Measurements from ENCODE around the gene DNAJB2.
"Not testable (repeated sequence)": the region's sequence is repeated elsewhere in the genome, so short reads cannot be mapped to it uniquely, and the experiment has no call there.

Gene DNAJB2

DNA sequence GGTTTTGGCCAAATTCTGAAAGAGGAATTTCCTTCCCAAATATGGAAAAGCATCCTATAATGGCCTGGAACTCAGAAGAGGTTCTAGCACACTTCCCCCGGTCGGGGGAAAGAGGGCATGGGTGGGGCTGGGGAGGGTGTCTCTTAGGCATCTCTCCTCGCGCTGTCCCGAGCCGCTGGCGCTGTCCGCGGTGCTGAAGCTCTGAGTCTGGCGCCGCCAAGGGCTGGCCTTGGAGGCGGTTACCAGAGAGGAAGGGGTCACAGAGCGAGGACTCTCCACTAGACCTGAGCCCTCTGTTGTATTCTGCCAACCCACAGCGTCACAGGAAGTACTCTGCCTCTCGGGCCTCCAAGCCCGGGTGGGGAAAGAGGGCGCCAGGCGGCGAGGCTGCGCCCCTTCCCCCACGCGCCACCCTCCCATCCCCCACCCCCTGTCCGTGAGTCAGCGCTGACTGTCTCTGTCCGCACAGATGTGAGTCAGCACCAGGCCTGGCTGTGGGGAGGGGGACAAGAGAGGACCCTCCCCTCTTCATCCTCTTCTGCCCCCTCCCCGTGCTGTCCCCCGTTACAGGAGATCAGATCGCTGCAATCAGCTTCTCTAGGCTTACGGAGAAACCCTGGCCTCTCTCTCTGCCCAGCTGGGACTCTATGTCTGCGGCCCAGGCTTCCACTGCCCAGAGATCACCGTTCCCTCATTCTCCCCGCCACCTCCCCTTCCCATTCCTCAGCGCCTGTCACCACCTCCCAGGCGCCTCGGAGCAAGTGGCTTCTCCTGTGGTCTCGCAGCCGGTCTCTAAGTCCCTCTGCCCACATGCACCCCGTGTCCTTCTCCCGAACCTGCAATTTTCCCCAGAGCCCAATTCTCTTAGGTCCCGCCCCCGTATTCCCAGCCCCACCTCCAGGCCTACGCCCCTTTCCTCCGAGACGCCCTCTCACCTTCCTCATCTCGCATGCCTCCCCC lies 29.3 kb downstream of the DNAJB2 start:
- FAIRE-seq: no peak
- DNase-seq (ENCODE audit: insufficient read length): no peak
- TF ChIP-seq TAF1 (IDR thresholded peaks at IDR 0.05; ENCODE audit: borderline replicate concordance, low read depth, low read length): no peak

DNA sequence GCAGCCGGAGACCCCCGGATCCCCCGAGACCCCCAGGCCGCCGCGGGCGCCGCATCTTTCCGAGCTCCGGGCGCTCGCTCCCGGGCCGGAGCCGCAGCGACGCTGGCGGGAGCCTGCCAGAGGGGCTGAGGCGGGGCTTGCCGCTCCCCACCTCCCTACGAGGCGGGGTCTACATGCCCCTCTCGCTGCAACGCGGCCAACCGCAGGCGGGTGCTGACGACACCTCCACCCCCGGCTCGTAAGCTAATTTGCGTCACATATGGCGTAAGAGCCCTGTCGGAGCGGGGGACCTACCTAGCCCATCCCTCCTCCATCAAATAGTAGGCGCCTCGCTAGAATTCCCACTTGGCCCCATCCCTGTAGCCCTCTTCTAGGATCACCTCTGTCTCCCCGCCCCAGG lies 30.1 kb downstream of the DNAJB2 start, which contains the start of gene PTPRN:
PTPRN (minus strand) TSS at position 124 of the 400 bp plus-strand sequence; CDS start at position 55, 69 bp downstream.
- DNase-seq (ENCODE audit: insufficient read length): no peak
- FAIRE-seq: no peak
- TF ChIP-seq TAF1 (IDR thresholded peaks at IDR 0.05; ENCODE audit: borderline replicate concordance, low read depth, low read length) (no peak), POLR2A (IDR thresholded peaks at IDR 0.05; ENCODE audit: low read depth, low read length) (no peak), POLR2AphosphoS5 (IDR thresholded peaks at IDR 0.05; ENCODE audit: low read depth, low read length) (no peak)

DNA sequence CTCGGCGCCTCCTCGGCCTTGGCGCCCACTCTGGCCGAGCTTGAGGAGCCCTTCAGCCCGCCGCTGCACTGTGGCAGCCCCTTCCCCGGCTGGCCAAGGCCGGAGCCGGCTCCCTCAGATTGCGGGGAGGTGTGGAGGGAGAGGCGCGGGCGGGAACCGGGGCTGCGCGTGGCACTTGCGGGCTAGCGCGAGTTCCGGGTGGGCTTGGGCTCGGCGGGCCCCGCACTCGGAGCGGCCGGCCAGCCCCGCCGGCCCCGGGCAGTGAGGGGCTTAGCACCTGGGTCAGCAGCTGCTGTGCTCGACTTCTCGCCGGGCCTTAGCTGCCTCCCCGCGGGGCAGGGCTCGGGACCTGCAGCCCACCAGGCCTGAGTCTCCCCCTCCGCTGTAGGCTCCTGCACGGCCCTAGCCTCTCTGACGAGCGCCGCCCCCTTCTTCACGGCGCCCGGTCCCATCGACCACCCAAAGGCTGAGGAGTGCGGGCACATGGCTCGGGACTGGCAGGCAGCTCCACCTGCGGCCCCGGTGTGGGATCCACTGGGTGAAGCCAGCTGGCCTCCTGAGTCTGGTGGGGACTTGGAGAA lies 33.6 kb downstream of the DNAJB2 start:
- FAIRE-seq; DNase-seq (ENCODE audit: insufficient read length): not testable (repeated sequence)

DNA sequence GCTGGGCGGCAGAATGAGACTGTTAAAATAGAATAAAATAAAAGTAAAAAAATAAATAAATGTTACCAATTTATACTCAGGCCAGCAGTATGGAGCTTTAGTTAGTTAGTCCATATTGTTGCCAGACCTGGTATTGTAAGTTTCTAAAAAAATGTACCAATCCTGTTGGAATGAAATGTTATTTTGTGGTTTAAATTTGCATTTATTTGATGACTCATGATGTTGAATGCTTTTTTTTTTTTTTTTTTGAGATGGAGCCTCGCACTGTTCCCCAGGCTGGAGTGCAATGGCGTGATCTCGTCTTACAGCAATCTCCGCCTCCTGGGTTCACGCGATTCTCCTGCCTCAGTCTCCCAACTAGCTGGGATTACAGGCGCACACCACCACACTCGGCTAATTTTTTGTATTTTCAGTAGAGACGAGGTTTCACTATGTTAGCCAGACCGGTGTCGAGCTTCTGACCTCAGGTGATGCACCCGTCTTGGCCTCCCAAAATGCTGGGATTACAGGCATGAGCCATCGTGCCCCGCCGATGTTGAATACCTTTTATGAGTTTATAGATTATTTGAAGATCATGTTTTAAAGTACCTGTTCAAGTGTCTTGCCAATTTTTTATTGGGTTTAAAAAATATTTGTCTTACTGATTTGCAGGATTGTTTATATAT lies 35.8 kb downstream of the DNAJB2 start:
- DNase-seq (ENCODE audit: insufficient read length): no peak
- FAIRE-seq: no peak
- TF ChIP-seq POLR2A (IDR thresholded peaks at IDR 0.05; ENCODE audit: low read depth, low read length) (no peak), POLR2AphosphoS5 (IDR thresholded peaks at IDR 0.05; ENCODE audit: low read depth, low read length) (no peak), TAF1 (IDR thresholded peaks at IDR 0.05; ENCODE audit: borderline replicate concordance, low read depth, low read length) (no peak)

DNA sequence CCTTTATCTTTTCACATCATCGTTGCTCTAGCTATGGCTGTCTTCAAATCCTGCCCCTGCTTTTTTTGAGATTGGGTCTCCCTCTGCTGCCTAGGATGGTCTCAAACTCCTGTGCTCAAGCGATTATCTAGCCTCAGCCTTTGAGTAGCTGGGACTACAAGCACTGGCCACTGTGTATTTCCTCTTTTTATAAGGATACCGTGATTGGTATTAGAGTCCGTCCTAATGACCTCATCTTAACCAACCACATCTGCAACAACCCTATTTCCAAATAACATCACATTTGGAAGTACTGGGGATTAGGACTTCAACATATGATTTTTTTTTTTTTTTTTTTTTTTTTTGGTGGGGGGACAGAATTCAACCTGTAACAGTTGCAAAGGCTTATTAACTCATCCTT lies 44.3 kb downstream of the DNAJB2 start:
- DNase-seq (ENCODE audit: insufficient read length) (no peak), FAIRE-seq (no peak)
- TF ChIP-seq POLR2AphosphoS5 (IDR thresholded peaks at IDR 0.05; ENCODE audit: low read depth, low read length) (no peak), POLR2A (IDR thresholded peaks at IDR 0.05; ENCODE audit: low read depth, low read length) (no peak), TAF1 (IDR thresholded peaks at IDR 0.05; ENCODE audit: borderline replicate concordance, low read depth, low read length) (no peak)

DNA sequence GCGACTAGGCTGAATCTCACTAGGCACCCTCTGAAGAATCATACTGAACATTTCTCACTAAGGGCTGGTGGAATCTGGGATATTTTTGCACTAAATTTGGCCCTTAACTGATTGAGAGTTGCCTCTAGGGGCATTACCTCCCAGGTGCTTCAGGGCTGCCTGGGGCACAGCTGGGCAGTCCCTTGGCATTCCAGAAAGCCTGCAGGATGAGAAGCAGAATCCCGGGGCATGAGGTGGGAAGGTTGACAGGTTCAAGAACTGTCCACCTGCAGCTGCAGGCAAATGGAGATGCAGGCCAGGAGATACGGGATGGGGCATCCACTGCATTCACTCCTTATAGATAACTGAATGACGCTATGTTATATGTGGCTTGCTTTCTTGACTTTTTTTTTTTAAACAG lies 46.0 kb downstream of the DNAJB2 start:
- TF ChIP-seq TAF1 (IDR thresholded peaks at IDR 0.05; ENCODE audit: borderline replicate concordance, low read depth, low read length) (no peak), POLR2A (IDR thresholded peaks at IDR 0.05; ENCODE audit: low read depth, low read length) (no peak)
- no peak for DNase-seq (ENCODE audit: insufficient read length)
- FAIRE-seq: no peak

DNA sequence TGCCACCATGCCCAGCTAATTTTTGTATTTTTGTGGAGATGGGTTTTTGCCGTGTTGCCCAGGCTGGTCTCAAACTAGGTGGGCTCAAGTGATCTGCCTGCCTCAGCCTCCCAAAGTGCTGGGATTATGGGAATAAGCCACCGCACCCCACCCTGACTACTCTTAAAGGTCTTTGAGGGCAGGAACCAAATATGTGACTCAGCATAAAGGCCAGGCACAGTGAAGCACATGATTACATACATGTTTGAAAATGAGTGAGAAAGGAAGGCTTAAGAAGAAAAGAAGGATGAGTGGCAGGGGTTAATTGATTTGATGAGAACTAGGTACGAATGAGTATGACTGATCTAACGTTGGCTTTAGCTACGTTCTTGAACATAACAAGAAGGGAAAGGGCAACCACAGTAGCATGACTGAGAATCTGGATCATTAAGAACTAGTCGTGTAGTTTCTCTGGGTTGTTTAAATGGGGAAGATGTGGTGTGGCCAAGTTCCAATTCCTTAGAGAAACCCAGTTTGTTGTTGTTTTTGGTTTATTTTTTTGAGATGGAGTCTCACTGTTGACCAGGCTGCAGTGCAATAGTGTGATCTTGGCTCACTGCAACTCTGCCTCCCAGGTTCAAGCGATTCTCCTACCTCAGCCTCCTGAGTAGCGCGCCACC lies 46.6 kb downstream of the DNAJB2 start:
- no peak for TF ChIP-seq POLR2A (IDR thresholded peaks at IDR 0.05; ENCODE audit: low read depth, low read length)
- no peak for TF ChIP-seq TAF1 (IDR thresholded peaks at IDR 0.05; ENCODE audit: borderline replicate concordance, low read depth, low read length)
- no peak for TF ChIP-seq POLR2AphosphoS5 (IDR thresholded peaks at IDR 0.05; ENCODE audit: low read depth, low read length)
- DNase-seq (ENCODE audit: insufficient read length) (no peak), FAIRE-seq (no peak)

DNA sequence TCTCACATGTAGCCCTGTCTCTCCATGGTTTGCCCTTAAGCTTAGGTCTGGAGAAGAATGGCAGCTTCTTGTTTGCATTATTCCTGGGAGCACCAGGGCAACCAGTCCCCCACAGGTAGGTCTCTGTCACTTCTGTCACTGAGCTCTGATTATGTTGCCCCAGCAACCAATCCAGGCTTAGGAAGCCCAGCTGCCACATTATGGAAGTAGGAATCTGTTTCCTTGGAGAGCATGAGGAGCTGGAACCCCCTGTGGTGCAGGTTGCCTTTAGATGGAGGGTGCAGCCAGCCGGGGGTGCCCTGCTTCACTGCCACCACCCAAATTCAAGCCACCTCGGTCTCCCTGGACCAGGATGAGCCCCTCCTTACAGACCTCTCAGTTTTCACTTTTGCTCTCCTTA lies 48.6 kb downstream of the DNAJB2 start:
- DNase-seq (ENCODE audit: insufficient read length) (no peak), FAIRE-seq (no peak)
- TF ChIP-seq POLR2AphosphoS5 (IDR thresholded peaks at IDR 0.05; ENCODE audit: low read depth, low read length) (no peak), POLR2A (IDR thresholded peaks at IDR 0.05; ENCODE audit: low read depth, low read length) (no peak), TAF1 (IDR thresholded peaks at IDR 0.05; ENCODE audit: borderline replicate concordance, low read depth, low read length) (no peak)

DNA sequence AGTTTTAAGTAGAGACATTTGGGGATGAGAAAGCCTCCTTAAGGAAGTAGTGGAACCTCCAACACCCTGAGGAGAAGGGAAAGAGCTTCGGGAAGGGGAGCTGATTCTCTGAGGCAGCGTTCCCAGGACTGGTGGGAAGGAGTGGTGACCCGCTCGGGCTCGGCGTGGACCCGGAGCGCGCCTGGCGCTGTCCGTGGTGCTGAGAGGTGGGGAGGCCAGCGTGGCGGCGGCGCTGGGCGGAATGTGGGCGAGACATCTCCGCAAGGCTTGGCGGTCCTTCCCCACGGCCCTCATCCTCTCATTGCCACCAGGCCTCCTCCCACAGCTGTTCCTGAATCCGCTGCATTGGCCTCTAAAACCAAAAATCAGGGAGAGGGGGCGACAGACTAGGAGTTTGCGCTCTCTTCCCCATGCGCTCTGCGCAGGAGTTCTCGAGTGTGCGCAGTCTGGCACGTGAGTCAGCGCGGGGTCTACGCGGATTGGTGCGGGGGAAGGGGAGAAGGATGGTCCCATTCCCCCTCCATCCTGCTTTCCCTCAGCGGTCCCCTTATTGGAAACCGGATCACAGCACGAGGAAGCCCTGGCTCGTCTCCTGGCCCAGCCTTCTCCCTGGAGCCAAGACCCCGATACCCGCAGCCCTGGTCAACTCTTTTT lies 52.5 kb downstream of the DNAJB2 start:
- no peak for FAIRE-seq
- TF ChIP-seq TAF1 (IDR thresholded peaks at IDR 0.05; ENCODE audit: borderline replicate concordance, low read depth, low read length) (no peak), POLR2AphosphoS5 (IDR thresholded peaks at IDR 0.05; ENCODE audit: low read depth, low read length) (no peak), POLR2A (IDR thresholded peaks at IDR 0.05; ENCODE audit: low read depth, low read length) (no peak)
- no peak for DNase-seq (ENCODE audit: insufficient read length)

DNA sequence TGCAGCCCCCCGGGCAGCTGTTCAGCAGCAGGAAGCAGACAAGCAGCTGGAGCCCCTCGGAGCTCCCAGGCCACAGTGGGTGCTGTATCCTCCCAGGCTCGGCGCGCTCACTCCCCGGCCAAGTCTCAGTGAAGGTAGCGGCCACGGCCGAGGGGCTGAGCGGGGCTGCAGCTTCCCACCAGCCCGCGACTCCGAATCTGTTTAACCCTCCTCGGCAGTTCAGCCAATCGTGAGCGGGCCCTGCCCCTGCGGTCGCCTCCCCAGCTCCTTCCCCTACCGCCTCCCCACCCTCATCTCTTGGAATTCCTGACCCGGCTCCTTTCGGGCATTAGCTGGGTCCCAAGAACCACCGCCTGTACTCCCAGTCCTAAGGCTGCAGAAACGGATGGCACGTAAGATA lies 53.4 kb downstream of the DNAJB2 start, which contains the start of gene RESP18:
RESP18 (minus strand) TSS at position 203 of the 400 bp plus-strand sequence.
- FAIRE-seq (no peak), DNase-seq (ENCODE audit: insufficient read length) (no peak)
- TF ChIP-seq POLR2AphosphoS5 (IDR thresholded peaks at IDR 0.05; ENCODE audit: low read depth, low read length): no peak
- TF ChIP-seq POLR2A (IDR thresholded peaks at IDR 0.05; ENCODE audit: low read depth, low read length): no peak
- TF ChIP-seq TAF1 (IDR thresholded peaks at IDR 0.05; ENCODE audit: borderline replicate concordance, low read depth, low read length): no peak

DNA sequence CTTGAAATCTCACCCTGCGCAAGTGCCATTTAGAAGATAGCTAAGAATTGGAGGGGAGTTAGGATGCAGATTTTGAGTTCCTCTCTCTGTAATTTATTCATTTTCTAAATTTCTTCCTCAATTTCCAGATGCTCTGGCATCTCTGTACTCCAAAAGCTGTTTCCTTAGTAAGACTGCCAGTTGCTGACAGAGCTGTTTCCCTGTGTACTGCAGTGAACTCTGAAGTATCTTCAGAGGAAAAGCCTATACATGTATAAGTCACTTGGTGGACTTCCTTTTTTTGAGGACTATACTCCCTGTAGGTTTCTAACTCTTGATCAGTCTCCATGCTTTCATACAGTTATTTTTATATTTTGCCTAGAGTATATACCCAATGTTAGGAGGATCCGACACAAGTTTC lies 54.9 kb downstream of the DNAJB2 start:
- DNase-seq (ENCODE audit: insufficient read length) (no peak), FAIRE-seq (no peak)
- TF ChIP-seq POLR2AphosphoS5 (IDR thresholded peaks at IDR 0.05; ENCODE audit: low read depth, low read length): no peak
- TF ChIP-seq POLR2A (IDR thresholded peaks at IDR 0.05; ENCODE audit: low read depth, low read length): no peak
- no peak for TF ChIP-seq TAF1 (IDR thresholded peaks at IDR 0.05; ENCODE audit: borderline replicate concordance, low read depth, low read length)
